Measurements from ENCODE around the gene MIER2.

The MIER2 gene

DNA sequence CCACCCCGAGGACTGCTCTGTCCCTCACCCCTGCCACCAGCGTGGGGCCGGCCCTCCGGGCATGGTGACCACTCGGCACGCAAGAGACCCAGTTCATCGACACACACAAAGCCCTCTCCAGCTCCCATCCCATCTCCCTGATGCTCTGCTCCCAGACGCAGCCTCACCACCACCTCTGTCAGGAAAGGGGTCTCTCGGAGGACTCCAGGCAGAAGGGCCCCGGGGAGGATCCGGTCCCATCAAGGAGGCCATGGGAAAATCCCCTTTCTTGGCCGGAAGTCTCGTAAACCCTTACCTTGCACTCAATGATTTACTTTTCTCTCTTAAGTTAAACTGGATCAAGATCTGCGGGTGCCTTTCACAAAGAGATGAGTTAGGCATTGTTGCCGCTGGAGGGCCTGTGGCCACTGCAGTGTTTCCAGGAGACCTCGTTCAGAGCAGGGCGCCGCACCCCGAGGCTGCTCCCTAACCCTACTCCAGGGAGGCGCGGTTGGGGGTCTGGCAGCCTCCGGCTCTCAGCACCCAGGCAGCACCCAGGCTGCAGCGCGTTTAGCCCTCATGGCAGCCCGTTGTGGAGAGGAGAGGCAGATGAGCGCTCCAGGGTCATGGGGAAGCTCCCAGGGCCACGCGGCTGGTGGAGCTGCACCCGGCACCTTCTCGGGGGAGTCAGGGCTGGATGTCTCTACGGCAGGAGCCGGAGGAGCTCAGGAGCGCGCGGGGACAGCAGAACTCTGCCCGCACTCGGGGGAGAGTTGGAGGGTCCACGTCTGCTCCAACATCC lies 33.4 kb upstream of the MIER2 start:
- DNase-seq, result no peak

DNA sequence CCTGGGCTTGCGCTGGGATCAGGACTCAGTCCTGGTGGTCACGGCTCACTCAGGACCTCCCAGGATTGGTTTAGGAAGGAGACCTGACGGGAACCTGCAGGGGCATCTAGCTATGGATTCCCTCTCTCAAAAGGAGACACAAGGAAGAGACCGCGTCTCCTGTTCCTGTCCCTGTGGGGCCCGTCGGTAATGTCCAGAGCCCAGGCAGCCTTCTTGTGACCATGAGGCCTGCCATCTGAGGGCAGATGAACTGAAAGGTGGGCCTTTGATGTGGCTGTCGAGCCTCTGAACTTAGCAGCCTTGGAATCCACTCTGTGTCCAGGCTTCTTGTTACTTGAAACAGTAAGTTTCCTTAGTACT lies 31.5 kb upstream of the MIER2 start:
- DNase-seq, result no peak

GRCh38 chr19:375395-376110 lies 31.0 kb upstream of the MIER2 start:
- no peak for DNase-seq

DNA sequence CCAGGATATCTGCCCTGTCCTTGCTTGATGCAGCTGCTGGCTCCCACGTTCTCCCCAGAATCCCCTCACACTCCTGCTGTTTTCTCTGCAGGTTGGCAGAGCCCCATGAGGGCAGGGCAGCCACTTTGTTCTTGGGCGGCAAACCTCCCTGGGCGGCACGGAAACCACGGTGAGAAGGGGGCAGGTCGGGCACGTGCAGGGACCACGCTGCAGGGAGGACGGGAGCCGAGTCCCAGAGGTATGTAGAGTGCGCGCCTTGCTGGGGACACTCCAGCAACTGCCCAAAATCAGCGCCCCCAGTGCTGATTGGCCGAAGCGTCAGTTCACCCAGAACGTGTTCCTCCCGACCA lies 30.3 kb upstream of the MIER2 start:
- no peak for DNase-seq

DNA sequence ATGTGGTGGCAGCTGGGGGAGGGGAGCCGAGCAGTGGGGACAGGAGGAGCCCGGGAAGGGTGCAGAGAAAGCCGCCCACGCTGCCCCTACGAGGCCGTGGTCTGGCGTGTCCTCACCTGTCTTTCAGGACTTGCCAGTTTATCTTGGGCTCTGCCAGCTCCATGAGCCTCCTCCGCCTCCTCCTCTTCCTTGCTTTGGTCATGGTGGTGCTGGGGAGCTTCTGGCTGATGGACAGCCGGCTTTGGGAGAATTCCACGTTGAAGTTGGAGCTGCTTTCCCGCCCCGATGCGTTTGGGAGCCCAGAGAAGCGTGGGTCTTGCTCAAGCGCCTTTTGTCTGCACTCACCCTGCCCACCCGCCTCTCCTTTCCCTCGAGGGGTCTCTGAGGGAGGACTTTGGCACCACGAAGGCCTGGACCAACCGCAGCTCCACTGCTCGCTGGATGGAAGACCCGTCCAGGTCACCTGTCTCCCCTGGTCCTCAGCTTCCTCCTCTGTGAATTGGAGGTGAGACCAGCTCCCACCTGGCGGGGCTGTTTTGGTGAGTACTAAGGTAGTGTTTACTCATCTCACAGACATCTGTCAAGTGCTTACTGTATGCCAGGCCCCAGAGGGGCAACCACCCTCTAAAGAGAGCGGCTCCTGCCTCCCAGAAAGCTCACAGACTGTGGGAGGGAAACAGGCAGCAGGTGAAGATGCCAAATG lies 29.7 kb upstream of the MIER2 start:
- no peak for DNase-seq

DNA sequence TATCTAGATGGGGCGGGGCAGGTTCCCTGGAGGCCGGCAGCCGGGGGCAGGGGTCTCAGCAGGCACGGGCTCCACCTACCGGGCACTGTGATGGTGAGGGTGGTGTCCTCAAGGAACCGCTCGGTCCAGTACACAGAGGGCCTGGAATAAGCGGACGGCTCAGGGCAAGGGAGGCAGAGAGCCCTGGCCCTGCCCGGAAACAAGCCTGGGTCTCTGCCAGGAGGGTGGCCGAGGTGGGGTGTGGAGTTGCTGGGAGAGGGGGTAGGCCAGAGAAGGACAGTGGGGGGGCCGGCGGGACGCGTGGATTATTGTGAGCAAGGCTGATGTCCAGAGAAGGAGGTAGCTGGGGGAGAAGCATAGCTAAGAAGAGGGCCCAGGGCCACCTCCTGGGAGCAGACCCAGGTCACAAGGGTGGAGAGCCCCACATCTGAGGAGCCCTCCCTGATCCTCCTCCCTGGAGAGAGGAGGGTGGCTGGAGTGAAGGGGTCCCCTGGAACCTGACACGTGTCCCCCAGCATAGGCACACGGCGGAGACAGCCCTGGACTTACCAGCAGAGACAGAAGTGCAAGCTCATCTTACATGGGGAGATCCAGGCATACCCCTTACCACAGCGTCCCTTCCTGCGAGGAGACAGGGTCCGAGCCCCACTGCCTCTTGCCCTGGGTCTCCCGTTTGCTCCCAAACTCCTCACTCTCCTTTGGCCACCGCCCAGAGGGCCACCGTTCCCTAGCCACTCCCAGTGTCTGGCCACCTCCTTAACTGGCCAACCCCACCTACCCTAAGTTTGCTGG lies 29.0 kb upstream of the MIER2 start:
- DNase-seq, result no peak

DNA sequence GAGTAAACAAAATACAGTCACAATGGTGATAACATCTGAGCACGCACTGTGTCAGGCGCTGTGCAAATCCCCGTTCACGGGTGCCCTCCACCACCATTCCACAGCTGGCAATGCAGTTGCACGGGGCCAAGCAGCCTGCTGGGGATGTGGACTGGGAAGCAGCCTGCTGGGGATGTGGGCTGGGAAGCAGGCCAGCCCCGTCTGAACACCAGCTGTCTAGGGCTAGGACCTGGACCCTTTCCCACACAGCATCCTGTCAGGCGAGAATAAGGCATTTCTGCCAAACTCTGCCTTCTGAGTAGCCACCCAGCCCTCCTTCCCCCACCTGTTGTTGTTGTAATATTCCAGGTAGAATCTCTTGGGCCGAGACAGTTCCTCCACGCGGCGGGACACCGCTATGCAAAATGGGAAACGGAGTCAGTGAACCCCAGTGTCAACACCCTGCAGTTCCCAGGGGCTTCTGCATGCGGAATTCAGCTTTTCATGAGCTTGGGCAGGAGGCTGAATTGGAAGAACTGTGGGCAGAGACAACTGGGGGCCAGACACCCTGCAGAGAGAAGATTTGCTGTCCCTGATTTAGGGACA lies 27.8 kb upstream of the MIER2 start:
- no peak for DNase-seq

DNA sequence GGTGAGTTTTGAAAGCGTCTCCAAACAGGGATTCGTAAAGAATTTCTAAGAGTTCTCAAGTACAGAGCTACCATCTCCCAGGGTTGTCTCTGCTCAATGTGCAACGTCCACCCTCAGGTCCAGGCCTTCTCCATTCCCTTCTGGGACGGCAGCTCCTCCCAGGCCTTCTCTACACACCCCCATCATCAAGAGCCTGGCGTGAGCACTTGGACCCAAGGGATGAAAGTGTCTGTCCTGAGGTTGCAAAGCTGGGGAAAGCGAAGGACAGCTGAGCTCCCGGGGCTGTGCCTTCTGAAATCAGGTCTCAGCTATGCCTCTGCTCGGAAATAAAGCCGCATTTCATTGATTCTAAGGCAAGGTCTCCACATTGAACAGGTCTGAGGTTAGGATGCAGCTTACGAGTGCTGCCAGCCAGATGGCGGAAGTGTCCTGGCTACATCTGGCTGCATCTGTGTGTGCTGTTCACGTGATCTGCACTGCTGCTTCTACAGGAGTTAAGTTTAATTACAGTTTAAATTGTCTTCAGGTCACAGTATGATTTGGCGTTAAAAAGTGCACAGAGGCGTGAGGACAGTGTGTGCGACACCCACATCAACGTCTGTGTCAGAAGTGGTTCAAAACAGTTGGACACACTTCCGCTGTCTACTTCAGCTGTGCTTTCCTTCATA lies 27.0 kb upstream of the MIER2 start:
- no peak for DNase-seq

- DNase-seq, result no peak
Observed at GRCh38 chr19:370641-371330, 26.2 kb upstream of the MIER2 start.

GRCh38 chr19:369876-370275 lies 25.3 kb upstream of the MIER2 start:
- no peak for DNase-seq

DNA sequence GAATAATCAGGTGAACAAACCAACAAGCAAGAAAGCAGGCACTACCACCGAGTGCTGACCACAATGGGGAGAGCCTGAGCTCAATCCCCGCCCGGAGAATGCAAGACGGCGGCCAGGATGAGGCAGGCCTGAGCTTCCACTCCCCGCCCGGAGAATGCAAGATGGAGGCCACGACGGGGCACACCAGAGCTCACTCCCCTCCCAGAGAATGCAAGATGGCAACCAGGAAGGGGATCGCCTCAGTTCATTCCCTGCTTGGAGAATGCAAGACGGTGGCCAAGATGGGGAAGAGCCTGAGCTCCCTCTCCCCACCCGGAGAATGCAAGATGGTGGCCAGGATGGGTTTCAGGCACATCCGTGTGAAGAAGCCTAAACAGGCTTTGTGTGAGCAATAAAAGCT lies 24.7 kb upstream of the MIER2 start:
- DNase-seq, result no peak

DNA sequence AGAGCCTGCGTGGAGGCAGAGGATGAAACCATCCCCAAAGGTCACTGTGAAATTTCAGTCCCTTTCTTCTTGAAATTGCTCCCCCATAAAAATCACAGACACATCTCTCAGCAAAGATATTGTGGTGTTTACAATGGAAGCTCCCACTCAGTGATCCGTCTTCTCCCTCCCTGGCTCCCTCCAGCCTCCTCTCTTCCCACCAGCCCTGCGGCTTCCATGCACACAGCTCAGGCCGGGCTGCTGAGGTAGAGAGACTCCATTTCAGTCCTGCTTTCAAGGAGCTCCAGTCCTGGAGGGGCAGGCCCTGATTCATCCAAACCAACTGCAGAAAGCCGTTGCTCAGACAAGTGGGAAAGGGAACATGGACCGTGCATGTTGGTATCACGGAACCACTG lies 24.0 kb upstream of the MIER2 start:
- no peak for DNase-seq

GRCh38 chr19:367963-368629 lies 23.5 kb upstream of the MIER2 start:
- no peak for DNase-seq

- no peak for DNase-seq
Observed at GRCh38 chr19:367561-367960, 23.0 kb upstream of the MIER2 start.

GRCh38 chr19:366951-367350 lies 22.4 kb upstream of the MIER2 start:
- DNase-seq, result no peak

DNA sequence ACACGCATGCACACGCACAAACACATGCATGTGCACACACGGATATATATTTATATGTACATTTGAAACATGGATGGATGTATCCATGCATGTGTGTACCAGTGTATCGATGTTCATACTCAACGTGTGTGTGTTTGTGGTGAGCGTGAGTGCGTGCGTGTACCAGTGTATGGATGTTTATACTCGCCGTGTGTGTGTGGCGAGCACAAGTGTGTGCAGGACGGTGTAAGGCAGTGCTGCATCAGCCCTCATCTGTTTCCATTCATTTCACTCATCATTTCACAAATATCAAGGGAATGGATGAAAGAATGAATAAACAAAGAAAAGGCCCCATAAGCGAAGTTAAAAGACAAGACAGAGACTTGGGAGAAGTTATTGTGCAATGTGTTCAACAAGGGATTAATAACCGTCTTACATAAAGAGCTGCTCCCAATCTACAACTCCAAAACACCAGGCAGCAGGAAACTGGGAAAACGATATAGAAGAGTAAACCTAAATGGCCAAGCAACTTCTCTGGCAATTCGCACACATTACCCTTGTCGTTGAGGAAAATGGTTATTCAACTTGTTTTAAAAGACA lies 21.7 kb upstream of the MIER2 start:
- no peak for DNase-seq

DNA sequence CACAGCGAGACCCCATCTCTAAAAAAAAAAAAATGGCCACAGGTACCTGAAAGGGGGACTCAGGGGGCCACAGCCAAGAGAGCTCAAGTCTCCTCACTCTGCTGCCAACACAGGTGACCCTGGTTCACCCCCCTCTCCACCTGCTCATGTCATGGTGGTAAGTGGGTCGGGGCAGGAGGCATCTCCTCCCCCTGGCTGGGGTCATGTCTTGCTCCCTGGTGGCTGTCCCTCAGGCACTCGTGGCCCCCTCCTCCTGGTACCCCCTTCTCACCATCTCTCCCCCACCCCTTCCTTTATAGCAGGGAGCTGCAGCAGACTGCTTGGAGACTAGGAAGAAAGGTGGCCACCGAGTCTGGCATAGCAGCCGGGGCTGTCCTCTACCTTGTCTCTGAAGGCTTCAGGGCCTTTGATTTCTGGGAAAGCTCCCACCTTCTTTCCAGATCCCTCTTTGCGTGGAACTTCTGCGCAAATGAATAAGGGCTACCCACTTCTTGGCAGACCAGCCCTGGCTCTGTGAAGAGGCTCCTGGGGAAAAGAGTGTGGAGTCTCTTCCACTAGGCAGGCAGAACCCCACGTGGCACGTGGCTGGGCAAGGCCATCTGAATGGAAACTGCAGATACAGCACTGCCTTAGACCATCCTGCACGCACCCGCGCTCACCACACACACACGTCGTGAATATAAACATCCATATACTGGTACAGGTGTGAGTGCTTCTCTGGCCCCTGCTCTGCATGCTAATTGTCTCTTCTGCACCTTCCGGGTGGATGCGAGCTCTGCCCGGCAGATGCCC lies 20.1 kb upstream of the MIER2 start:
- no peak for DNase-seq

DNA sequence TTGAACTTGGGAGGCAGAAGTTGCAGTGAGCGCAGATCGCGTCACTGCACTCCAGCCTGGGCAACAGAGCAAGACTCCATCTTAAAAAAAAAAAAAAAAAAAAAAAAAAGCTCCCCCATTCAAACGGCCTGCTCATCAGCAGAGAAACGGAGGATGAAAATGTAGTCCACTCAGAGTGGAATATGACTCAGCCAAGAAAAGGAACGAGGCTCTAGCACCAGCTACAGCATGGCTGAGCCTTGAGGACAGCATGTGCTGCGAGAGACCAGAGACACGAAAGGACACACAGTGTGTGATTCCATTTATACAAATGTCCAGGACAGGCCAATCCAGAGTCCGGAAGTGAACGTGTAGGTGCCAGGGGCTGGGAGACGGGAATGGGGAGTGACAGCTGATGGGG lies 18.1 kb upstream of the MIER2 start:
- no peak for DNase-seq

- no peak for DNase-seq
Observed at GRCh38 chr19:362154-362553, 17.6 kb upstream of the MIER2 start.

- DNase-seq, result peak; percentile 18
Observed at GRCh38 chr19:359653-359925, 15.0 kb upstream of the MIER2 start.
